Naive B cell (primary cell): ENCODE results near the gene PSMB10. TPM values are rescaled to one million over a fixed set of nuclear protein-coding genes. Genes with fewer than 3 reads are reported as not detected.

Source experiments
- ATAC-seq, 2 donors: fragments of 150-1000 bp; cut with Tn5 transposase; 2 replicates each; pipeline ENCODE4 v1.10.0; 2021; ENCODE audit warnings: low read depth in 2 of 2, mild to moderate bottlenecking in 2 of 2, moderate library complexity in 2 of 2
- DNase-seq: peaks from one replicate; pipeline ENCODE4 v3.0.0; 2022
- H3K27ac Mint-ChIP-seq, 6 donors: one replicate each; pipeline ENCODE4 v1.8.0; 2020 to 2022; ENCODE audit warnings: mild to moderate bottlenecking in 6 of 6, mixed read lengths in 6 of 6, moderate library complexity in 5 of 6, inconsistent platforms in 2 of 6
- H3K27me3 Mint-ChIP-seq, 3 donors: one replicate each; pipeline ENCODE4 v1.8.0; 2021 to 2022; ENCODE audit warnings: mixed read lengths in 3 of 3, mild to moderate bottlenecking in 1 of 3
- H3K36me3 Mint-ChIP-seq, 2 donors: one replicate each; pipeline ENCODE4 v1.8.0; 2020 to 2022; ENCODE audit warnings: mixed read lengths in 2 of 2, inconsistent platforms in 1 of 2, mild to moderate bottlenecking in 1 of 2
- H3K4me1 Mint-ChIP-seq, 3 donors: one replicate each; pipeline ENCODE4 v1.8.0; 2020 to 2022; ENCODE audit warnings: mixed read lengths in 3 of 3, inconsistent platforms in 1 of 3, mild to moderate bottlenecking in 1 of 3, moderate library complexity in 1 of 3
- H3K4me3 Mint-ChIP-seq, 8 donors: one replicate each; pipeline ENCODE4 v1.8.0; 2020 to 2022; ENCODE audit warnings: mild to moderate bottlenecking in 8 of 8, mixed read lengths in 8 of 8, moderate library complexity in 8 of 8, inconsistent platforms in 2 of 8
- H3K9me3 Mint-ChIP-seq, 7 donors: one replicate each; pipeline ENCODE4 v1.8.0; 2020 to 2022; ENCODE audit warnings: mixed read lengths in 7 of 7, mild to moderate bottlenecking in 5 of 7, inconsistent platforms in 2 of 7, moderate library complexity in 1 of 7
- polyA plus RNA-seq, 6 donors: library from polyadenylated mRNA; unstranded; fragments of 300-500 nt; fragmentation: Illumina TruSeq; gene quantifications; one replicate each; pipeline ENCODE4 v1.2.3, GENCODE V29; 2021; ENCODE audit warnings: low read depth in 6 of 6

Gene PSMB10
- polyA plus RNA-seq, 6 donors from 2014 or later = 398 to 770 (median 477) TPM

GRCh38 chr16:67901734-67902133 lies 34.9 kb downstream of the PSMB10 start:
- no peaks in the 10 kb centered on the region for H3K36me3 Mint-ChIP-seq
- DNase-seq (no peak), ATAC-seq (no peak)
- H3K4me3 Mint-ChIP-seq = no peak overlapping the region
- no peaks in the 10 kb centered on the region for H3K9me3 Mint-ChIP-seq
- H3K4me1 Mint-ChIP-seq = peaks cover 23 to 43% (median 27%) of the 10 kb centered on the region in 3 donors
- no peak overlapping the region for H3K27ac Mint-ChIP-seq
- H3K27me3 Mint-ChIP-seq = no peaks in the 10 kb centered on the region

DNA sequence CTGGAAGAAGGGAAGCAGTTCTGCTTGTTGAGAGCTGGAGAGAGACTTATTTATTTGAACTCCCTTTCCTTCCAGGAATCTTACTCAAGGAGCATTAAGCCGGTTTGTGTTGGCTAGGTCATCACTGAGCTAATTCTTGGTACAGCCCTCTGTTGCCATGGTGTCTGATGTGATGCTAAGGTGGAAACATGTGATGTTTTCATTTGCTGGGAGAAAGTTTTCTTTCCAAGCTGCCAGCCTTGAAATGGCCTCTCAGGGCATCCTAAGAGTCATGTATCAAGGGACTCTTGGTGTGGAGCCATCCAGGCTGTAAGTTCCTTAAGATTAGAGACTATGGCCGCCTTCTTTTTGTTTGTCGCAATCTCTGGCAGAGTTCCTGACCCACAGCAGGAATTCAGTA lies 39.4 kb downstream of the PSMB10 start:
- Mint-ChIP-seq H3K4me3 (peak overlapping the region in 1 of 8 donors; percentile 57), H3K4me1 (peaks cover 30 to 74% (median 49%) of the 10 kb centered on the region in 3 donors), H3K27ac (peak overlapping the region in 2 of 6 donors; percentile 50 to 86), H3K9me3 (no peaks in the 10 kb centered on the region), H3K36me3 (no peaks in the 10 kb centered on the region), H3K27me3 (no peaks in the 10 kb centered on the region)
- DNase-seq (no peak), ATAC-seq (no peak)

- DNase-seq = no peak
- peak overlapping the region; percentile 80 to 97 (median 94) for H3K4me3 Mint-ChIP-seq
- no peaks in the 10 kb centered on the region for H3K9me3 Mint-ChIP-seq
- peak overlapping the region; percentile 92 to 97 (median 95) for H3K27ac Mint-ChIP-seq
- no peaks in the 10 kb centered on the region for H3K27me3 Mint-ChIP-seq
- H3K36me3 Mint-ChIP-seq = no peaks in the 10 kb centered on the region
- no peak for ATAC-seq
- peaks cover 19 to 55% (median 37%) of the 10 kb centered on the region in 3 donors for H3K4me1 Mint-ChIP-seq
Measured at GRCh38 chr16:67893743-67894399, 42.8 kb downstream of the PSMB10 start.

DNA sequence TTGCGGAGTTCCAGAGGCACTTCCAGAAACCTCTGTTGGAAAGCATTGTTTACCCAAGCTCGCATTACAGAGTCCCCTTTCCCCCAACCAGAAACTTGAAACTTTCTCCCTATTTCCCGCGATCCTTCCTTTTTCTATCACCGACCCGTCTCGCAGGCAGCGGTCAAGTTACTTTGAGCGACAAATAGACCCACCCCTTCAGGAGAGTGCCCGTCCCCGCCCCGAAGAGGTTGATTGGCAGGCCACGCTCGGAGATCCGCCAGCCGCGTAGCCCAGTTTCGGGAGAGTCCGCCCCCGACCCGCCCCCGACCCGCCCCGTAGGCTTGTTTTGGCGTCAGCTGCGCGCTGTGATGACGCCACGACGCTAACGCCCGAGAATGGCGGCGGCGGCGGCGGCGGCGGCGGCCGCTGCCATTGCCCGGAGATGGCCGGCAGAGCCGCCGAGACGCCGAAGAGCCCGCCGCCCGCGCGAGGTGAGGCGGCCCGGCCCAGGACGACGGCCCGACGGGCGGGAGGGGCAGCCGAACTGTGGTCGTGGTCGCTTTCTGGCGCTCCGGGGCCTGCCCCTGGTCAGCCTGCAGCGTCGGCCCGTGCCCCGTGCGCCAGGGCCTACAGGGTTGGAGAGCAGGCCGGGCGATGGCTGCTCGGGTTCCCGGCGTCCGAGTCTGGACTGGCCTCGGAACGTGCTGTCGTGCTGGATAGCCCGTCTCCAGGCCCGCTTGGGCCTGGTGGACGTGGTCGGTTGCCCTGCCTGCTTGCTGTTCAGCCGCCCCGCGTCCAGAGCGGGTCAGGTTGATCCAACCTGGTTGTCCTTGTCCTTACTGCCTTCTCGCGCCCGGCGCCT lies 43.5 kb downstream of the PSMB10 start, which contains the start of gene PSKH1:
PSKH1 (plus strand) TSS at position 356 of the 844 bp plus-strand sequence. CDS start 15,496 bp downstream, outside the sequence.
- Mint-ChIP-seq H3K4me3 (peak within 1 kb of the TSS; percentile 80 to 97 (median 94)), H3K36me3 (no peaks in the 10 kb centered on the region), H3K9me3 (no peaks in the 10 kb centered on the region), H3K27me3 (no peaks in the 10 kb centered on the region), H3K4me1 (peaks cover 19 to 51% (median 37%) of the 10 kb centered on the region in 3 donors), H3K27ac (peak within 1 kb of the TSS; percentile 90 to 97 (median 95))
- ATAC-seq = peak; percentile 98
- DNase-seq = peak; percentile 85

DNA sequence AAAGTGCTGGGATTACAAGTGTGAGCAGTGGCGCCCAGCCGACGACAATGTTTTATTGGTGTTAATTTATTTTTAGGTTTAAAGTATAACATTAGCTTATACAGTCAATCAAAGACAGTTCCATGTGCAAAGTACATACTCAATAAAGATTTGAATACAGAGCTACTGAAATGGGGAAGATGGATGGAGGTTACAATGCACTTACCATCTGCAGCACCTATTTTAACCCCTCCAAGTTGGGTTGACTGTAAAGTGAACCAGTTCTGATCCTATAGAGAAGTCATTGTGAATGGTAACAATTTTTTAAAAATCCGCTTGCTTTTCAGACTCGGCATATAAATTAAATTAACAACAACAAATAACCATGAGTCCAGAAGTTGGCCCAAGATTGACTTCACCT lies 44.3 kb downstream of the PSMB10 start:
- no peaks in the 10 kb centered on the region for H3K9me3 Mint-ChIP-seq
- peak overlapping the region in 5 of 6 donors; percentile 67 to 97 (median 92) for H3K27ac Mint-ChIP-seq
- H3K4me1 Mint-ChIP-seq = peaks cover 19 to 46% (median 35%) of the 10 kb centered on the region in 3 donors
- ATAC-seq = no peak
- peak overlapping the region; percentile 80 to 96 (median 91) for H3K4me3 Mint-ChIP-seq
- H3K27me3 Mint-ChIP-seq = no peaks in the 10 kb centered on the region
- H3K36me3 Mint-ChIP-seq = no peaks in the 10 kb centered on the region
- DNase-seq = no peak

GRCh38 chr16:67888331-67888730 lies 48.3 kb downstream of the PSMB10 start:
- no peak for DNase-seq
- ATAC-seq = no peak
- Mint-ChIP-seq H3K4me3 (no peak overlapping the region), H3K27ac (no peak overlapping the region), H3K36me3 (peaks cover 0 to 6% of the 10 kb centered on the region in 2 donors), H3K9me3 (no peaks in the 10 kb centered on the region), H3K4me1 (peaks cover 8 to 12% (median 9%) of the 10 kb centered on the region in 3 donors), H3K27me3 (no peaks in the 10 kb centered on the region)

DNA sequence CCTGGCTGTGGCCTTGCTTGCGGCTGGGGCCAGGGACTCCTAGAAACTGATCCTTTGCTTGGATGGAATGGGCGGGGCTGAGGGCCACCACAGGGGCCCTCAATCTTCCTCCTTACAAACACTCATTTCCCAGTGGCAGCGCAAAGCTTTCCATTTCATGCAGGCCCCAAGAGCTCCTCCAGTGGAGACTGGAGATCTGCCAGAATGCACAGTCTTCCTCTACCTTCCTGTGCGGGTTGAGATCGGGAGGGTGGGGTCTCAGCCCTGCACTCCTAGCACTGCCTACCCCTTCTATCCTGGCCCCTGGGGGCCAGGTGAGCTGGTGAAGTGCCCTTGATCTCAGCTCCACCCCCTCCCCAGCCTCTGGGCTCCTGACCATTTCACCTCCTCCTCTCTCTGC lies 50.3 kb downstream of the PSMB10 start:
- peaks cover 0 to 11% of the 10 kb centered on the region in 2 donors for H3K36me3 Mint-ChIP-seq
- H3K27me3 Mint-ChIP-seq = no peaks in the 10 kb centered on the region
- H3K4me1 Mint-ChIP-seq = peaks cover 2 to 8% (median 6%) of the 10 kb centered on the region in 3 donors
- peak overlapping the region in 1 of 6 donors; percentile 33 for H3K27ac Mint-ChIP-seq
- peak overlapping the region in 1 of 8 donors; percentile 67 for H3K4me3 Mint-ChIP-seq
- ATAC-seq (no peak), DNase-seq (no peak)
- no peaks in the 10 kb centered on the region for H3K9me3 Mint-ChIP-seq

DNA sequence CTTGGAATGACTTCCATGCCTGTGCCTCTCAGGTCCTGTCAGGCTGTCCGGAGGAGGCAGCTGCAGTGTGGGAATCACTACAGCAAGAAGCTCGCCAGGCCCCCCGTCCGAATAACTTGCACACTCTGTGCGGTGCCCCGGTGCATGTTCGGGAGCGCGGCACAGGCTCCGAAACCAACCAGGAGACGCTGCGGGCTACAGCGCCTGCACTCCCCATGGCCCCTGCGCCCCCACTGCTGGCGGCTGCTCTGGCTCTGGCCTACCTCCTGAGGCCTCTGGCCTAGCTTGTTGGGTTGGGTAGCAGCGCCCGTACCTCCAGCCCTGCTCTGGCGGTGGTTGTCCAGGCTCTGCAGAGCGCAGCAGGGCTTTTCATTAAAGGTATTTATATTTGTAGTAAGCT lies 50.7 kb downstream of the PSMB10 start:
- H3K27me3 Mint-ChIP-seq = no peaks in the 10 kb centered on the region
- H3K4me1 Mint-ChIP-seq = peaks cover 2 to 8% (median 6%) of the 10 kb centered on the region in 3 donors
- no peak overlapping the region for H3K4me3 Mint-ChIP-seq
- no peaks in the 10 kb centered on the region for H3K9me3 Mint-ChIP-seq
- H3K36me3 Mint-ChIP-seq = peaks cover 0 to 11% of the 10 kb centered on the region in 2 donors
- no peak for ATAC-seq
- no peak for DNase-seq
- H3K27ac Mint-ChIP-seq = no peak overlapping the region

GRCh38 chr16:67885545-67885944 lies 51.1 kb downstream of the PSMB10 start:
- Mint-ChIP-seq H3K27ac (no peak overlapping the region), H3K9me3 (no peaks in the 10 kb centered on the region)
- ATAC-seq = no peak

GRCh38 chr16:67884684-67885083 lies 52.0 kb downstream of the PSMB10 start, which contains the start of gene NRN1L:
NRN1L (plus strand) TSS chr16:67884885; CDS start chr16:67884904, 19 bp downstream.
- Mint-ChIP-seq H3K4me3 (no peak within 1 kb of the TSS), H3K27me3 (no peaks in the 10 kb centered on the region), H3K27ac (peak within 1 kb of the TSS in 1 of 6 donors; percentile 84), H3K36me3 (peaks cover 0 to 11% of the 10 kb centered on the region in 2 donors), H3K9me3 (no peaks in the 10 kb centered on the region), H3K4me1 (peaks cover 2 to 8% (median 6%) of the 10 kb centered on the region in 3 donors)
- DNase-seq = no peak
- no peak for ATAC-seq

More at GRCh38 chr16:67885545-67885944, 51.1 kb downstream of the PSMB10 start:
- Mint-ChIP-seq H3K4me3 (no peak overlapping the region), H3K36me3 (peaks cover 0 to 11% of the 10 kb centered on the region in 2 donors), H3K27me3 (no peaks in the 10 kb centered on the region), H3K4me1 (peaks cover 2 to 8% (median 6%) of the 10 kb centered on the region in 3 donors)
- DNase-seq = no peak

Other genes with a start within 250 kb of the PSMB10 start
- gene GFOD2, start 217.5 kb downstream of the PSMB10 start, polyA plus RNA-seq = 10 to 100 TPM in 1 of 6 donors, 1 to 10 TPM in 5; 6.5 to 12.9 (median 8.4) TPM
- 10 to 100 TPM in 5 of 6 donors, 1 to 10 TPM in 1; 5.2 to 23.0 (median 11.7) TPM for gene RANBP10, start 130.3 kb downstream of the PSMB10 start, polyA plus RNA-seq
- not detected for gene TSNAXIP1, start 130.0 kb downstream of the PSMB10 start, polyA plus RNA-seq
- 100 to 1,000 TPM in 5 of 6 donors, 10 to 100 TPM in 1; 83.6 to 113 (median 105) TPM for gene THAP11, start 94.5 kb downstream of the PSMB10 start, polyA plus RNA-seq
- gene NUTF2, start 89.9 kb downstream of the PSMB10 start, polyA plus RNA-seq = 100 to 1,000 TPM; 126 to 148 (median 131) TPM
- gene CENPT, start 89.2 kb downstream of the PSMB10 start, polyA plus RNA-seq = 10 to 100 TPM in 3 of 6 donors, 1 to 10 TPM in 3; 7.6 to 15.1 (median 9.2) TPM
- 10 to 100 TPM in 5 of 6 donors, 1 to 10 TPM in 1; 6.7 to 28.6 (median 20.2) TPM for gene EDC4, start 63.8 kb downstream of the PSMB10 start, polyA plus RNA-seq
- under 1 TPM in 2 of 6 donors, not detected in 4; 0.64 to 0.90 TPM for gene NRN1L, start 52.0 kb downstream of the PSMB10 start, polyA plus RNA-seq
- 10 to 100 TPM; 14.2 to 24.4 (median 17.4) TPM for gene PSKH1, start 43.6 kb downstream of the PSMB10 start, polyA plus RNA-seq
- gene CTRL, start 5.0 kb downstream of the PSMB10 start, polyA plus RNA-seq = 1 to 10 TPM in 4 of 6 donors, under 1 TPM in 2; 0.65 to 3.2 (median 1.3) TPM
- gene LCAT, start 7.3 kb upstream of the PSMB10 start, polyA plus RNA-seq = 1 to 10 TPM in 2 of 6 donors, under 1 TPM in 2, not detected in 2; 0.30 to 4.2 (median 0.93) TPM
- gene SLC12A4, start 31.8 kb upstream of the PSMB10 start, polyA plus RNA-seq = 1 to 10 TPM; 2.8 to 5.4 (median 3.7) TPM
- gene DPEP3, start 43.6 kb upstream of the PSMB10 start, polyA plus RNA-seq = under 1 TPM in 4 of 6 donors, not detected in 2; 0.44 to 0.83 (median 0.55) TPM
- 100 to 1,000 TPM in 1 of 6 donors, 10 to 100 TPM in 5; 57.3 to 125 (median 75.1) TPM for gene DPEP2, start 62.6 kb upstream of the PSMB10 start, polyA plus RNA-seq
- gene DPEP2NB, start 79.1 kb upstream of the PSMB10 start, polyA plus RNA-seq = under 1 TPM in 1 of 6 donors, not detected in 5; 0.45 TPM
- 10 to 100 TPM; 39.8 to 71.5 (median 48.8) TPM for gene DDX28, start 86.4 kb upstream of the PSMB10 start, polyA plus RNA-seq
- gene DUS2, start 86.4 kb upstream of the PSMB10 start, polyA plus RNA-seq = 10 to 100 TPM; 36.8 to 51.8 (median 49.9) TPM
- gene NFATC3, start 148.5 kb upstream of the PSMB10 start, polyA plus RNA-seq = 100 to 1,000 TPM in 2 of 6 donors, 10 to 100 TPM in 4; 74.8 to 147 (median 96.7) TPM